KMS-11 (cell line): ENCODE measurements around the gene CLMN.

Source experiments
- H2AFZ ChIP-seq: fragments of 200-600 bp; sonication (generic); 2 replicates; pipeline ENCODE4 v1.6.1; 2016; ENCODE audit warnings: antibody characterized with exemption, mixed run types, low read depth
- H3K27ac ChIP-seq: fragments of 200-600 bp; sonication (generic); 2 replicates; pipeline ENCODE4 v1.6.1; 2016; ENCODE audit warnings: mild to moderate bottlenecking, mixed run types
- H3K27me3 ChIP-seq: fragments of 200-600 bp; sonication (generic); 2 replicates; pipeline ENCODE4 v1.6.1; 2017; ENCODE audit warnings: mild to moderate bottlenecking, low read depth, mixed run types, moderate library complexity; ENCODE audit not compliant: insufficient read depth
- H3K36me3 ChIP-seq: fragments of 200-600 bp; sonication (generic); 2 replicates; pipeline ENCODE4 v1.6.1; 2017; ENCODE audit warnings: mild to moderate bottlenecking, mixed run types; ENCODE audit not compliant: insufficient read depth
- H3K4me1 ChIP-seq: fragments of 200-600 bp; sonication (generic); 2 replicates; pipeline ENCODE4 v1.6.1; 2016; ENCODE audit warnings: mild to moderate bottlenecking, low read depth, mixed run types; ENCODE audit not compliant: poor library complexity, severe bottlenecking
- H3K4me2 ChIP-seq: fragments of 200-600 bp; sonication (generic); 2 replicates; pipeline ENCODE4 v1.7.0; 2016; ENCODE audit warnings: mild to moderate bottlenecking, mixed run types
- H3K4me3 ChIP-seq: fragments of 200-600 bp; sonication (generic); IDR thresholded peaks from 2 replicates; pipeline ENCODE4 v1.6.1; 2017; ENCODE audit warnings: low read depth, low read length, mixed read lengths; ENCODE audit not compliant: insufficient read depth
- H3K79me2 ChIP-seq: fragments of 200-600 bp; sonication (generic); 2 replicates; pipeline ENCODE4 v1.6.1; 2016; ENCODE audit warnings: low read depth, mixed run types; ENCODE audit not compliant: insufficient read depth
- H3K9ac ChIP-seq: fragments of 200-600 bp; sonication (generic); 2 replicates; pipeline ENCODE4 v1.6.1; 2016; ENCODE audit warnings: mild to moderate bottlenecking, mixed run types
- H4K20me1 ChIP-seq: fragments of 200-600 bp; sonication (generic); 2 replicates; pipeline ENCODE4 v1.6.1; 2016; ENCODE audit warnings: mild to moderate bottlenecking, mixed run types; ENCODE audit not compliant: insufficient read depth
- CTCF ChIP-seq: fragments of 200-600 bp; sonication (generic); conservative IDR thresholded peaks from 2 replicates; pipeline ENCODE4 v1.6.1; 2017; ENCODE audit warnings: low read depth, mild to moderate bottlenecking, antibody characterized with exemption, low read length, moderate library complexity, mixed read lengths

The CLMN gene

GRCh38 chr14:95246870-95247269, 72.8 kb downstream of the CLMN start:
- Histone ChIP-seq H2AFZ (no peak overlapping the region), H3K4me2 (no peak overlapping the region)
- no peak for TF ChIP-seq CTCF

GRCh38 chr14:95245334-95245733, 74.4 kb downstream of the CLMN start:
- Histone ChIP-seq H3K4me2 (no peak overlapping the region), H3K27me3 (no peaks in the 10 kb centered on the region), H3K4me3 (no peak overlapping the region), H2AFZ (no peak overlapping the region), H3K4me1 (no peaks in the 10 kb centered on the region), H3K79me2 (no peaks in the 10 kb centered on the region), H4K20me1 (no peaks in the 10 kb centered on the region), H3K27ac (no peak overlapping the region), H3K36me3 (no peaks in the 10 kb centered on the region), H3K9ac (no peak overlapping the region)
- no peak for TF ChIP-seq CTCF

More at GRCh38 chr14:95246870-95247269, 72.8 kb downstream of the CLMN start:
- Histone ChIP-seq H3K27ac (no peak overlapping the region), H3K27me3 (no peaks in the 10 kb centered on the region), H3K79me2 (no peaks in the 10 kb centered on the region), H3K4me1 (no peaks in the 10 kb centered on the region), H3K4me3 (no peak overlapping the region), H4K20me1 (no peaks in the 10 kb centered on the region), H3K9ac (no peak overlapping the region), H3K36me3 (no peaks in the 10 kb centered on the region)

GRCh38 chr14:95244587-95244986, 75.1 kb downstream of the CLMN start:
- no peak overlapping the region for H3K27ac ChIP-seq
- H3K4me3 ChIP-seq, result no peak overlapping the region
- H3K36me3 ChIP-seq, result no peaks in the 10 kb centered on the region
- no peaks in the 10 kb centered on the region for H3K4me1 ChIP-seq
- H4K20me1 ChIP-seq, result no peaks in the 10 kb centered on the region
- no peaks in the 10 kb centered on the region for H3K27me3 ChIP-seq
- H3K9ac ChIP-seq, result no peak overlapping the region
- TF ChIP-seq CTCF, result no peak
- H3K79me2 ChIP-seq, result no peaks in the 10 kb centered on the region
- H2AFZ ChIP-seq, result no peak overlapping the region
- H3K4me2 ChIP-seq, result no peak overlapping the region

- no peak for TF ChIP-seq CTCF
- Histone ChIP-seq H3K4me2 (no peak overlapping the region), H3K4me1 (no peaks in the 10 kb centered on the region), H3K4me3 (no peak overlapping the region), H3K9ac (no peak overlapping the region), H3K27me3 (no peaks in the 10 kb centered on the region), H3K27ac (no peak overlapping the region), H2AFZ (no peak overlapping the region), H3K79me2 (no peaks in the 10 kb centered on the region), H3K36me3 (no peaks in the 10 kb centered on the region), H4K20me1 (no peaks in the 10 kb centered on the region)
Measured at GRCh38 chr14:95242870-95243269, 76.8 kb downstream of the CLMN start.
